ENCODE results near the gene CYB5R2. TPM values are rescaled to one million over a fixed set of nuclear protein-coding genes. Genes with fewer than 3 reads are reported as not detected.
A peak's percentile ranks its signal among the peaks of the same experiment; 100 is the strongest.

CYB5R2 gene
- polyA plus RNA-seq, 2 of the 4 experiments (the other 2 are of a cell fraction) = 2.4 to 6.3 TPM

- no peak overlapping the region for H3K4me3 ChIP-seq
- DNase-seq (ENCODE audit: low read depth in 1 of 2, low spot score in 1 of 2) (no peak), ATAC-seq (peak; percentile 11 to 44; a peak in 3 of 6 replicates), FAIRE-seq (no peak)
- CTCF ChIA-PET = interaction anchor here (0.7 to 11.4 kb wide), 42 partner anchors 8 to 731 kb away, joined by 3 to 290 read pairs (median 5); partner anchors contain the start of gene PPFIBP2
- H3K9me3 ChIP-seq = no peaks in the 10 kb centered on the region
- H3K4me2 ChIP-seq = no peak overlapping the region
- TF ChIP-seq KDM1A (IDR thresholded peaks at IDR 0.05; ENCODE audit: low read depth) (no peak), CBX2 (IDR thresholded peaks at IDR 0.05; ENCODE audit: borderline replicate concordance, low read depth) (no peak), HOXA7 (CRISPR knock-in tag; IDR thresholded peaks at IDR 0.05) (no peak), SREBF2 (IDR thresholded peaks at IDR 0.05) (no peak), GATA3 (IDR thresholded peaks at IDR 0.05; ENCODE audit: borderline replicate concordance) (no peak), HOXB5 (CRISPR knock-in tag; IDR thresholded peaks at IDR 0.05) (no peak), USF2 (IDR thresholded peaks at IDR 0.05) (no peak), RCOR1 (IDR thresholded peaks at IDR 0.05; ENCODE audit: low read depth, low read length) (no peak), ZNF302 (CRISPR knock-in tag; IDR thresholded peaks at IDR 0.05) (no peak), MYC (IDR thresholded peaks at IDR 0.05; ENCODE audit: borderline replicate concordance, low read length) (no peak), KDM5A (IDR thresholded peaks at IDR 0.05) (no peak), ESRRA (IDR thresholded peaks at IDR 0.05; ENCODE audit: borderline replicate concordance, low read length) (no peak), ZFP36 (IDR thresholded peaks at IDR 0.05; ENCODE audit: borderline replicate concordance, partially characterized antibody) (no peak), NFE2L2 (conservative IDR thresholded peaks at IDR 0.05; ENCODE audit: low read length) (no peak), RFX5 (IDR thresholded peaks at IDR 0.05) (no peak), FOSB (CRISPR knock-in tag; IDR thresholded peaks at IDR 0.05) (no peak), CBX8 (IDR thresholded peaks at IDR 0.05) (no peak), FOXS1 (CRISPR knock-in tag; IDR thresholded peaks at IDR 0.05) (no peak)
- TF ChIP-seq, protein P1, sequence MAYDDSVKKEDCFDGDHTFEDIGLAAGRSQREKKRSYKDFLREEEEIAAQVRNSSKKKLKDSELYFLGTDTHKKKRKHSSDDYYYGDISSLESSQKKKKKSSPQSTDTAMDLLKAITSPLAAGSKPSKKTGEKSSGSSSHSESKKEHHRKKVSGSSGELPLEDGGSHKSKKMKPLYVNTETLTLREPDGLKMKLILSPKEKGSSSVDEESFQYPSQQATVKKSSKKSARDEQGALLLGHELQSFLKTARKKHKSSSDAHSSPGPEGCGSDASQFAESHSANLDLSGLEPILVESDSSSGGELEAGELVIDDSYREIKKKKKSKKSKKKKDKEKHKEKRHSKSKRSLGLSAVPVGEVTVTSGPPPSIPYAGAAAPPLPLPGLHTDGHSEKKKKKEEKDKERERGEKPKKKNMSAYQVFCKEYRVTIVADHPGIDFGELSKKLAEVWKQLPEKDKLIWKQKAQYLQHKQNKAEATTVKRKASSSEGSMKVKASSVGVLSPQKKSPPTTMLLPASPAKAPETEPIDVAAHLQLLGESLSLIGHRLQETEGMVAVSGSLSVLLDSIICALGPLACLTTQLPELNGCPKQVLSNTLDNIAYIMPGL (CRISPR knock-in tag; IDR thresholded peaks at IDR 0.05; ENCODE audit: borderline replicate concordance) = no peak
- peaks cover 5% of the 10 kb centered on the region; the same call in 2 of the 3 replicates for H3K4me1 ChIP-seq
- 92% methylated on average over 10 of the region's 11 CpGs for WGBS (ENCODE audit: missing lambda C conversion rate)
- POLR2A ChIA-PET = interaction anchor here (1.4 kb wide), 1 partner anchor 85 kb away, joined by 14 read pairs; no protein-coding TSS in a partner anchor
- H3K27ac ChIP-seq = peak overlapping the region in 1 of 2 experiments; percentile 74; a peak in 3 of 6 replicates
Measured at GRCh38 chr11:7656704-7657103, 16.6 kb downstream of the CYB5R2 start.

DNA sequence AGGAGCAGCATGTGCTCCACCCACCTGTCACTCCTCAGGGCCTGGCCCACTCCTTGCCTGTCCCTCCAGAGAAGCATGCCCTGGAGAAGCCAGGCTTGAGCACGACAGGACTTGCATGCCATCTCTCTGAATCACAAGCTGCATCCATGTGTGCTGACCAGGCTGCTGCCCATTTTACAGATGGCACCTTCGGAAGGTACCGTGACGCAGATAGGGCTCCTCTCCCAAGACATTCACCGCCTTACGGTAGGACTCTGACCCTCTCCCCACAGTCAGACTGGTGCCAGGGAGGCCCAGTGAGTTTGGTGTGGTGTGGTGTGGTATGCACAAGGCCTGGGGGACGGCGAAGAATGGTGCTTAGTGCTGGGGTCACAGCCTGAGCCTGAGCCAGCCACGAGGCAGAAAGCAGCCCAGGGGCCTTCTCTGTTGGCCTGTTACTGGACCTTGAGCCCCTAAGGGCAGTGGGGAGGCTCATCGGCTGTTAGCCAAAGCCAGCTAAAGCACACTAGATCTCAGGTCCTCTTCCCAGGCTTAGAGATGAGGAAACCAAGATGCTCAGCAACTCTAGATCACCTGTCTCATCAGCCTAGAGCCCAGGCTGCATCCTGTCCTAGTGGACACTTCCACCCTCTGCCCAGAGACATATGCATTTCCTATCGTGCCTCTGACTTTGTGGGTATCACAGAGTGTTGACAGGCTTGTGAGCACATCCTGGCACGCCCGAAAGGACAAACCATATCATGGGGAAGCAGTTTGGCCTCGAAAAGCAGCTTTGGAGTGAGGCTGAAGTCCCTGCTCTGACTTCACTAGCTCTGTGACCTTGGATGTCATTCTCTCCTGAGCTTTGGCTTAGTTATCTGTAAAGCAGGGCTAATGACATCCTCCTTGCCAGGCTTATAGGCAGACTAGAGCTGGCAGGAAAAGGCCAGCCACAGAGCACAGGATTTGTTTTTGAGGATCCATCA lies 17.8 kb downstream of the CYB5R2 start:
- DNase-seq (ENCODE audit: low read depth in 1 of 2, low spot score in 1 of 2) (no peak), FAIRE-seq (no peak), ATAC-seq (peak in 1 of 2 experiments; percentile 8; a peak in 1 of 6 replicates)
- no peaks in the 10 kb centered on the region for H3K9me3 ChIP-seq
- no peak overlapping the region for H3K4me3 ChIP-seq
- H3K4me1 ChIP-seq = peaks cover 5% of the 10 kb centered on the region; the same call in 2 of the 3 replicates
- no peak overlapping the region for H3K4me2 ChIP-seq
- TF ChIP-seq CBX2 (IDR thresholded peaks at IDR 0.05; ENCODE audit: borderline replicate concordance, low read depth) = no peak
- TF ChIP-seq KDM5A (IDR thresholded peaks at IDR 0.05) = no peak
- no peak for TF ChIP-seq POLR2AphosphoS2 (conservative IDR thresholded peaks at IDR 0.05; ENCODE audit: low read length)
- TF ChIP-seq ZC3H11A (IDR thresholded peaks at IDR 0.05) = no peak
- no peak for TF ChIP-seq HDAC2 (IDR thresholded peaks at IDR 0.05)
- no peak for TF ChIP-seq RCOR1 (IDR thresholded peaks at IDR 0.05; ENCODE audit: low read depth, low read length)
- no peak for TF ChIP-seq JUNB (IDR thresholded peaks at IDR 0.05)
- no peak for TF ChIP-seq CHD4 (IDR thresholded peaks at IDR 0.05; ENCODE audit: borderline replicate concordance)
- TF ChIP-seq, protein P2, sequence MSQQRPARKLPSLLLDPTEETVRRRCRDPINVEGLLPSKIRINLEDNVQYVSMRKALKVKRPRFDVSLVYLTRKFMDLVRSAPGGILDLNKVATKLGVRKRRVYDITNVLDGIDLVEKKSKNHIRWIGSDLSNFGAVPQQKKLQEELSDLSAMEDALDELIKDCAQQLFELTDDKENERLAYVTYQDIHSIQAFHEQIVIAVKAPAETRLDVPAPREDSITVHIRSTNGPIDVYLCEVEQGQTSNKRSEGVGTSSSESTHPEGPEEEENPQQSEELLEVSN (IDR thresholded peaks at IDR 0.05; ENCODE audit: borderline replicate concordance, low read depth) = no peak
- TF ChIP-seq ZSCAN20 (CRISPR knock-in tag; IDR thresholded peaks at IDR 0.05) = no peak
- TF ChIP-seq ATOH8 (CRISPR knock-in tag; IDR thresholded peaks at IDR 0.05; ENCODE audit: low read depth) = no peak
- TF ChIP-seq BHLHE40 (IDR thresholded peaks at IDR 0.05; ENCODE audit: low read depth, low read length) = no peak
- TF ChIP-seq EHMT2 (IDR thresholded peaks at IDR 0.05; ENCODE audit: low read depth) = no peak
- TF ChIP-seq, protein P3, sequence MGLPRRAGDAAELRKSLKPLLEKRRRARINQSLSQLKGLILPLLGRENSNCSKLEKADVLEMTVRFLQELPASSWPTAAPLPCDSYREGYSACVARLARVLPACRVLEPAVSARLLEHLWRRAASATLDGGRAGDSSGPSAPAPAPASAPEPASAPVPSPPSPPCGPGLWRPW (IDR thresholded peaks at IDR 0.05) = no peak
- ChIA-PET POLR2A (no interaction called here), CTCF (interaction anchor here (1.7 to 11.4 kb wide), 7 partner anchors 10 to 214 kb away, joined by 4 to 290 read pairs (median 23); partner anchors contain the start of gene PPFIBP2)
- 85% methylated on average over 14 of the region's 14 CpGs for WGBS (ENCODE audit: missing lambda C conversion rate)
- peak overlapping the region in 1 of 2 experiments; percentile 31; a peak in 1 of 6 replicates for H3K27ac ChIP-seq

Data from A549 (cell line).